ENCODE data around the gene KLF9.

DNA sequence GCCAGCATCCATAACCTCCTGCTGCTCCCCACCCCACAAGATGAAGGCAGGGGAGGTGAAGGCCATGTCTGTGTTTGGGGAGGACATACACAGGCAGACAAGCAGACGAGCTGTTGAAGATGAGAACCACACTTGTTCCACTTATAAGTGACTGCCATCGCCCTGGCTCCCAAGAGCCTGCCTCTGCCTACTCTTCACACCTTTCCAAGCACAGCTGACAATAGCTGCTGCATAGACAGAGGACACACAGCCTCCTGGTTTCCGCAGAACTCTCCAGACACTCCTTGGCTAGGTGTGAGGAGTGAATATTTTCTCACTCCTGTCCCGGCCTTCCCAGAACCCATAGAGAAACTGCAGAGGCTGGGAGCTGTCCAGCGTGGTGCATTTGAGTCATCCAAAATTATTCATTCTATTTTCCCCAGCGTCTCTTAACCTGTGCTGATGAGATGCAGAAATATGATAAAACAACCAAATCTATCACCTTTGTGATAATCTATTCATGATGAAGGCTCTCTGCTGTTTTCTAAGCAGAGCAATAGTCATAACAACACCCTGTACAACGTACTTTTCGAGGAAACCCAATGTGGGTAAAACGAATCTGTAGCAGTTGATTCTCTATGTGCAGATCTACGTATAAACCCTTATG, 24.7 kb downstream of the KLF9 start:
- TF ChIP-seq, protein P1, sequence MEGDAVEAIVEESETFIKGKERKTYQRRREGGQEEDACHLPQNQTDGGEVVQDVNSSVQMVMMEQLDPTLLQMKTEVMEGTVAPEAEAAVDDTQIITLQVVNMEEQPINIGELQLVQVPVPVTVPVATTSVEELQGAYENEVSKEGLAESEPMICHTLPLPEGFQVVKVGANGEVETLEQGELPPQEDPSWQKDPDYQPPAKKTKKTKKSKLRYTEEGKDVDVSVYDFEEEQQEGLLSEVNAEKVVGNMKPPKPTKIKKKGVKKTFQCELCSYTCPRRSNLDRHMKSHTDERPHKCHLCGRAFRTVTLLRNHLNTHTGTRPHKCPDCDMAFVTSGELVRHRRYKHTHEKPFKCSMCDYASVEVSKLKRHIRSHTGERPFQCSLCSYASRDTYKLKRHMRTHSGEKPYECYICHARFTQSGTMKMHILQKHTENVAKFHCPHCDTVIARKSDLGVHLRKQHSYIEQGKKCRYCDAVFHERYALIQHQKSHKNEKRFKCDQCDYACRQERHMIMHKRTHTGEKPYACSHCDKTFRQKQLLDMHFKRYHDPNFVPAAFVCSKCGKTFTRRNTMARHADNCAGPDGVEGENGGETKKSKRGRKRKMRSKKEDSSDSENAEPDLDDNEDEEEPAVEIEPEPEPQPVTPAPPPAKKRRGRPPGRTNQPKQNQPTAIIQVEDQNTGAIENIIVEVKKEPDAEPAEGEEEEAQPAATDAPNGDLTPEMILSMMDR (IDR thresholded peaks at IDR 0.05) = no peak
- TF ChIP-seq FOXM1 (IDR thresholded peaks at IDR 0.05; ENCODE audit: low read depth) (no peak), RAD21 (IDR thresholded peaks at IDR 0.05; ENCODE audit: low read length) (no peak), MXI1 (IDR thresholded peaks at IDR 0.05; ENCODE audit: low read depth, low read length) (no peak), YY1 (IDR thresholded peaks at IDR 0.05; ENCODE audit: low read depth) (no peak), POLR2AphosphoS5 (IDR thresholded peaks at IDR 0.05; ENCODE audit: low read depth, low read length) (no peak), TAF1 (IDR thresholded peaks at IDR 0.05; ENCODE audit: borderline replicate concordance, low read depth, low read length) (no peak), EZH2phosphoT487 (IDR thresholded peaks at IDR 0.05; ENCODE audit: borderline replicate concordance, low read depth) (no peak), EP300 (IDR thresholded peaks at IDR 0.05; ENCODE audit: borderline replicate concordance in 1 of 2, low read depth in 1 of 2, low read length in 1 of 2) (no peak), NRF1 (IDR thresholded peaks at IDR 0.05; ENCODE audit: low read depth, low read length) (no peak), GATA2 (CRISPR knock-in tag; IDR thresholded peaks at IDR 0.05) (no peak)
- TF ChIP-seq, protein P2, sequence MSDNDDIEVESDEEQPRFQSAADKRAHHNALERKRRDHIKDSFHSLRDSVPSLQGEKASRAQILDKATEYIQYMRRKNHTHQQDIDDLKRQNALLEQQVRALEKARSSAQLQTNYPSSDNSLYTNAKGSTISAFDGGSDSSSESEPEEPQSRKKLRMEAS (IDR thresholded peaks at IDR 0.05; ENCODE audit: low read depth) = no peak
